HepG2 (cell line): ENCODE data around the gene PRRT1B. TPM values are rescaled to one million over a fixed set of nuclear protein-coding genes. Genes with fewer than 3 reads are reported as not detected.

Experiments
- ATAC-seq: fragments of 200-7000 bp; cut with Tn5 transposase; 3 replicates; pipeline ENCODE4 v1.9.1; 2020; ENCODE audit warnings: mild to moderate bottlenecking, moderate library complexity
- BruUV-seq: library from RNA; stranded (reverse); fragments of 400-500 nt; replicated peaks from 2 replicates; lab custom pipeline; 2021; lab: Mats Ljungman, UMichigan
- CTCF ChIA-PET: fragments of 300-600 bp; formaldehyde crosslinking; extraction: SDS; loops from one replicate; lab custom pipeline; 2021; ENCODE audit warnings: low total read pairs, inconsistent platforms, low intra/inter-chr PET ratio; lab: Yijun Ruan, JAX
- POLR2A ChIA-PET: fragments of 350-600 bp; sonication (Branson Sonifier 250); formaldehyde crosslinking; loops from one replicate; lab custom pipeline; 2020; ENCODE audit warnings: antibody characterized with exemption, inconsistent platforms; lab: Yijun Ruan, JAX
- DNase-seq: peaks from one replicate; pipeline ENCODE4 v3.0.0-alpha.2; 2015; ENCODE audit warnings: low spot score
- FAIRE-seq: peaks from 3 replicates; lab custom pipeline; 2011; peaks lifted over from hg19 to GRCh38; lab: Jason Lieb, UNC
- H2AFZ ChIP-seq: one replicate; pipeline ENCODE4 v1.6.1; 2011; ENCODE audit warnings: low read length, inconsistent platforms
- H3K27ac ChIP-seq: fragments of 300-600 bp; 3 replicates; pipeline ENCODE4 v1.8.0; 2011; ENCODE audit warnings: mixed run types, mild to moderate bottlenecking, mixed read lengths, low read length, inconsistent platforms; ENCODE audit not compliant: insufficient read depth; ENCODE audit errors: extremely low read length
- H3K27me3 ChIP-seq, 2 experiments: fragments of 200-600 bp in 1 of 2; 2 replicates in 1 of 2; 3 replicates in 1 of 2; pipeline versions ENCODE4 v1.6.0 to v1.8.0; 2011; ENCODE audit warnings: low read length in 2 of 2, mild to moderate bottlenecking in 2 of 2, moderate library complexity in 2 of 2, inconsistent platforms in 1 of 2; ENCODE audit not compliant: insufficient read depth in 2 of 2, control insufficient read depth in 1 of 2
- H3K36me3 ChIP-seq, 2 experiments: fragments of 200-600 bp in 1 of 2; replicated peaks in 1 of 2; 2 replicates in 1 of 2; 3 replicates in 1 of 2; pipeline versions ENCODE4 v1.5.1 to v1.8.0; 2011; ENCODE audit warnings: low read length in 2 of 2, inconsistent platforms in 1 of 2; ENCODE audit not compliant: insufficient read depth in 2 of 2, control insufficient read depth in 1 of 2
- H3K4me1 ChIP-seq: 2 replicates; pipeline ENCODE4 v1.5.1; 2012; ENCODE audit warnings: low read length, inconsistent platforms; ENCODE audit not compliant: insufficient read depth
- H3K4me2 ChIP-seq: 2 replicates; pipeline ENCODE4 v1.6.0; 2011; ENCODE audit warnings: low read depth, low read length, inconsistent platforms
- H3K4me3 ChIP-seq, 3 experiments: fragments of 200-600 bp in 1 of 3; sonication (generic), shearing (Covaris generic) in 1 of 3; replicated peaks in 1 of 3; 2 replicates each; pipeline ENCODE4 v1.5.1; 2011 to 2016; ENCODE audit warnings: low read length in 3 of 3, inconsistent platforms in 2 of 3, low read depth in 2 of 3, mild to moderate bottlenecking in 2 of 3, control low read depth in 1 of 3, mixed read lengths in 1 of 3; ENCODE audit not compliant: insufficient read depth in 1 of 3
- H3K79me2 ChIP-seq: one replicate; pipeline ENCODE4 v1.6.1; 2011; ENCODE audit warnings: low read length, inconsistent platforms; ENCODE audit not compliant: insufficient read depth
- H3K9ac ChIP-seq: 2 replicates; pipeline ENCODE4 v1.6.0; 2011; ENCODE audit warnings: mild to moderate bottlenecking, low read depth, low read length, inconsistent platforms; ENCODE audit not compliant: insufficient read depth
- H3K9me3 ChIP-seq: 2 replicates; pipeline ENCODE4 v1.5.1; 2012; ENCODE audit warnings: mild to moderate bottlenecking, low read length
- H4K20me1 ChIP-seq: 2 replicates; pipeline ENCODE4 v1.6.0; 2011; ENCODE audit warnings: inconsistent platforms, mild to moderate bottlenecking, low read length, moderate library complexity; ENCODE audit not compliant: insufficient read depth
- FUBP1 ChIP-seq: sonication (generic); formaldehyde crosslinking; IDR thresholded peaks from 2 replicates; pipeline ENCODE4 v1.5.1; 2020; ENCODE audit warnings: missing genetic modification reagents, mild to moderate bottlenecking, borderline replicate concordance
- ISL2 ChIP-seq: sonication (generic); formaldehyde crosslinking; IDR thresholded peaks from 2 replicates; pipeline ENCODE4 v1.5.0; 2020; ENCODE audit warnings: missing genetic modification reagents
- NFE2 ChIP-seq: sonication (generic); formaldehyde crosslinking; IDR thresholded peaks from 2 replicates; pipeline ENCODE4 v1.4.0; 2020; ENCODE audit warnings: missing genetic modification reagents
- SMAD1 ChIP-seq: sonication (generic); formaldehyde crosslinking; IDR thresholded peaks from 2 replicates; pipeline ENCODE4 v1.4.0; 2020; ENCODE audit warnings: missing genetic modification reagents, low read depth, mild to moderate bottlenecking, borderline replicate concordance
- STAG1 ChIP-seq: sonication (generic); formaldehyde crosslinking; IDR thresholded peaks from 2 replicates; pipeline ENCODE4 v1.4.0; 2020; ENCODE audit warnings: missing genetic modification reagents
- STAT5B ChIP-seq: sonication (generic); formaldehyde crosslinking; IDR thresholded peaks from 2 replicates; pipeline ENCODE4 v1.4.0; 2020; ENCODE audit warnings: missing genetic modification reagents
- TBP ChIP-seq: sonication (generic); formaldehyde crosslinking; IDR thresholded peaks from 2 replicates; pipeline ENCODE4 v1.5.0; 2020; ENCODE audit warnings: missing genetic modification reagents
- YEATS2 ChIP-seq: sonication (generic); formaldehyde crosslinking; IDR thresholded peaks from 2 replicates; pipeline ENCODE4 v1.4.0; 2020; ENCODE audit warnings: missing genetic modification reagents, borderline replicate concordance
- ZNF101 ChIP-seq: sonication (generic); formaldehyde crosslinking; IDR thresholded peaks from 2 replicates; pipeline ENCODE4 v1.4.0; 2020; ENCODE audit warnings: mild to moderate bottlenecking, low read depth, missing genetic modification reagents, borderline replicate concordance
- ZNF3 ChIP-seq: IDR thresholded peaks from 2 replicates; pipeline ENCODE4 v1.7.0; 2017; ENCODE audit warnings: inconsistent platforms
- ZNF335 ChIP-seq: sonication (generic); formaldehyde crosslinking; IDR thresholded peaks from 2 replicates; pipeline ENCODE4 v1.4.0; 2020; ENCODE audit warnings: missing genetic modification reagents
- ZNF546 ChIP-seq: sonication (generic); formaldehyde crosslinking; conservative IDR thresholded peaks from 2 replicates; pipeline ENCODE4 v1.8.1; 2023; ENCODE audit warnings: mild to moderate bottlenecking, missing genetic modification reagents
- WGBS: methylation state at CpG from one replicate; pipeline ENCODE4 v1.1.6; 2017; ENCODE audit warnings: low lambda C conversion rate; 5-methylcytosine and 5-hydroxymethylcytosine counted together
- in situ Hi-C: cut with HindIII; loops from 2 replicates; pipeline ENCODE4 v1.10.0; 2017; ENCODE audit warnings: low pct_unique_long_range_greater_than_20kb; ENCODE audit not compliant: extremely low pct_ligation_motif_present
- intact Hi-C: fragments of 100-400 bp; cut with micrococcal nuclease; formaldehyde crosslinking; loops from one replicate; pipeline ENCODE4 v1.10.0; 2022; ENCODE audit not compliant: unreplicated experiment
- polyA plus RNA-seq, 8 experiments: library from polyadenylated mRNA; depleted of rRNA in 3 of 8; stranded (reverse) in 7 of 8; unstranded in 1 of 8; fragments of >200 nt; fragmentation: Illumina TruSeq in 4 of 8; extraction: Trizol in 4 of 8; gene quantifications; 2 replicates each; pipeline versions ENCODE4 v1.2.1 to v1.2.3, GENCODE V29; 2011 to 2016; ENCODE audit warnings: low read depth in 4 of 8, missing spikeins in 1 of 8, mixed read lengths in 1 of 8; ENCODE audit not compliant: insufficient read depth in 1 of 8
- total RNA-seq, 5 experiments: library from RNA; depleted of rRNA; stranded (reverse); fragments of >200 nt; fragmentation: Illumina TruSeq; extraction: Trizol; gene quantifications; 2 replicates each; pipeline ENCODE4 v1.2.3, GENCODE V29; 2016; ENCODE audit warnings: low read depth in 1 of 5

Gene PRRT1B
- total and polyA plus RNA-seq, 2 of the 13 experiments (the other 11 are each of a cell fraction or from before 2014, with no cell fraction given) = not detected

GRCh38 chr9:131578731-131579504, 33.6 kb downstream of the PRRT1B start:
- ChIA-PET POLR2A (interaction anchor here (0.6 kb wide), 1 partner anchor 166 kb away, joined by 3 read pairs; no protein-coding TSS in a partner anchor), CTCF (no interaction called here)
- no peaks in the 10 kb centered on the region for H3K79me2 ChIP-seq
- no TSS peak for BruUV-seq
- no peak overlapping the region for H3K27ac ChIP-seq
- H4K20me1 ChIP-seq = no peaks in the 10 kb centered on the region
- ATAC-seq (no peak), DNase-seq (no peak), FAIRE-seq (no peak)
- no peak overlapping the region for H3K4me2 ChIP-seq
- H3K4me1 ChIP-seq = no peaks in the 10 kb centered on the region
- no peaks in the 10 kb centered on the region for H3K27me3 ChIP-seq
- H3K4me3 ChIP-seq = no peak overlapping the region
- in situ Hi-C loops (loop anchor here (25.0 kb wide), 1 partner anchor 658 kb away; no protein-coding TSS in a partner anchor), intact Hi-C loops (no loop called here)
- peaks cover 9 to 44% of the 10 kb centered on the region in 2 experiments; a peak in 4 of 5 replicates for H3K36me3 ChIP-seq
- TF ChIP-seq SMAD1 (CRISPR knock-in tag) = no peak
- no peak for TF ChIP-seq STAG1 (CRISPR knock-in tag)
- no peak for TF ChIP-seq TBP (CRISPR knock-in tag)
- no peak for TF ChIP-seq ZNF101 (CRISPR knock-in tag)
- TF ChIP-seq ISL2 (CRISPR knock-in tag) = no peak
- no peak for TF ChIP-seq ZNF3 (CRISPR knock-in tag)
- no peak for TF ChIP-seq STAT5B (CRISPR knock-in tag)
- no peak for TF ChIP-seq NFE2 (CRISPR knock-in tag)
- no peak for TF ChIP-seq YEATS2
- TF ChIP-seq FUBP1 = no peak
- no peak for TF ChIP-seq ZNF335
- no peak for TF ChIP-seq ZNF546
- WGBS = 97% methylated on average over 17 of the region's 26 CpGs
- H2AFZ ChIP-seq = no peak overlapping the region
- no peaks in the 10 kb centered on the region for H3K9me3 ChIP-seq
- H3K9ac ChIP-seq = no peak overlapping the region
